Erythroblast (primary cell): ENCODE data around the gene SEC31B.

Experiments
- GATA1 ChIP-seq: IDR thresholded peaks from 2 replicates; pipeline ENCODE4 v1.6.1; 2011; ENCODE audit warnings: low read depth, mild to moderate bottlenecking, control low read depth, low read length, moderate library complexity
- POLR2A ChIP-seq: IDR thresholded peaks from 2 replicates; pipeline ENCODE4 v1.6.1; 2011; ENCODE audit warnings: mild to moderate bottlenecking, low read length

- no peak for TF ChIP-seq POLR2A
- TF ChIP-seq GATA1, result no peak
Observed at GRCh38 chr10:100470367-100470766, 49.3 kb downstream of the SEC31B start.
